ENCODE results near the gene DNTT.

Gene DNTT

DNA sequence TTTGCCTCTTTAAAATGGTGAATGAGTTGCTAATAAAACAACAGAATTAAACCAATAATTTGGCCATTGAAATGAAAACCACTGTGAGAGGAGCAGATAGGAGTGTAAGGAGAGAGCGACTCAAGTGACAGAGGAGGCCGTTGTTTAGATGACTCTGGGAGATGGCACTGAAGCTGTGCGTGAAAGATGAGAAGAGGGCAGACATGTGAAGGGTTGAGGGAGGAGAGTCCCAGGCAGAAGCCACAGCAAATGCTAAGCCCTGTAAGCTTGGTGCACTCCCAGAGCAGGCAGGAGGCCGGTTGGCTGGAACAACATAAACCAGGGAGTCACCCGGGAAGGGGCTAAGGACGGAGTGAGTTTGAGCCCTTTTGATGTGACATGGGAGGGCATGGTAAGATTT lies 55.4 kb downstream of the DNTT start:
- no peaks in the 10 kb centered on the region for H3K27me3 ChIP-seq (ENCODE audit: insufficient read depth, poor library complexity, severe bottlenecking)
- H3K27ac ChIP-seq (replicated peaks): no peak overlapping the region
- H3K4me3 ChIP-seq (replicated peaks; ENCODE audit: insufficient read depth, low read length): no peak overlapping the region
- TF ChIP-seq REST (IDR thresholded peaks at IDR 0.05; ENCODE audit: insufficient replicate concordance, low read depth) (no peak), SPI1 (IDR thresholded peaks at IDR 0.05; ENCODE audit: borderline replicate concordance, low read depth) (no peak), GABPA (IDR thresholded peaks at IDR 0.05; ENCODE audit: low read depth) (no peak), CTCF (IDR thresholded peaks at IDR 0.05; ENCODE audit: insufficient read depth, low read length) (no peak), POLR2AphosphoS5 (IDR thresholded peaks at IDR 0.05; ENCODE audit: low read depth) (no peak)
- no peak for DNase-seq (ENCODE audit: low read depth in 1 of 2, low spot score in 1 of 2)

- no peak for DNase-seq (ENCODE audit: low read depth in 1 of 2, low spot score in 1 of 2)
- no peak overlapping the region for H3K27ac ChIP-seq (replicated peaks)
- TF ChIP-seq GABPA (IDR thresholded peaks at IDR 0.05; ENCODE audit: low read depth) (no peak), CTCF (IDR thresholded peaks at IDR 0.05; ENCODE audit: insufficient read depth, low read length) (no peak), SPI1 (IDR thresholded peaks at IDR 0.05; ENCODE audit: borderline replicate concordance, low read depth) (no peak), POLR2AphosphoS5 (IDR thresholded peaks at IDR 0.05; ENCODE audit: low read depth) (no peak), REST (IDR thresholded peaks at IDR 0.05; ENCODE audit: insufficient replicate concordance, low read depth) (no peak)
- H3K27me3 ChIP-seq (ENCODE audit: insufficient read depth, poor library complexity, severe bottlenecking): no peaks in the 10 kb centered on the region
- H3K4me3 ChIP-seq (replicated peaks; ENCODE audit: insufficient read depth, low read length): no peak overlapping the region
Observed at GRCh38 chr10:96360331-96360730, 56.1 kb downstream of the DNTT start.

- no peak for DNase-seq (ENCODE audit: low read depth in 1 of 2, low spot score in 1 of 2)
- Histone ChIP-seq H3K27me3 (ENCODE audit: insufficient read depth, poor library complexity, severe bottlenecking) (no peaks in the 10 kb centered on the region), H3K4me3 (replicated peaks; ENCODE audit: insufficient read depth, low read length) (no peak overlapping the region), H3K27ac (replicated peaks) (no peak overlapping the region)
- no peak for TF ChIP-seq GABPA (IDR thresholded peaks at IDR 0.05; ENCODE audit: low read depth)
- TF ChIP-seq SPI1 (IDR thresholded peaks at IDR 0.05; ENCODE audit: borderline replicate concordance, low read depth): no peak
- TF ChIP-seq POLR2AphosphoS5 (IDR thresholded peaks at IDR 0.05; ENCODE audit: low read depth): no peak
- no peak for TF ChIP-seq REST (IDR thresholded peaks at IDR 0.05; ENCODE audit: insufficient replicate concordance, low read depth)
- TF ChIP-seq CTCF (IDR thresholded peaks at IDR 0.05; ENCODE audit: insufficient read depth, low read length): no peak
Observed at GRCh38 chr10:96360766-96361165, 56.5 kb downstream of the DNTT start.

All from HL-60 (cell line).